ENCODE measurements around the gene HNRNPM.
"Not testable (repeated sequence)": the region's sequence is repeated elsewhere in the genome, so short reads cannot be mapped to it uniquely, and the experiment has no call there.

HNRNPM gene

GRCh38 chr19:8514505-8515009 lies 69.8 kb downstream of the HNRNPM start:
- DNase-seq: not testable (repeated sequence)

- DNase-seq: no peak
These were observed 70.5 kb downstream of the HNRNPM start for GRCh38 chr19:8515317-8515716.

- DNase-seq: no peak
These were observed 73.0 kb downstream of the HNRNPM start for GRCh38 chr19:8517551-8518442.

GRCh38 chr19:8518536-8518935 lies 73.8 kb downstream of the HNRNPM start:
- DNase-seq: no peak

DNA sequence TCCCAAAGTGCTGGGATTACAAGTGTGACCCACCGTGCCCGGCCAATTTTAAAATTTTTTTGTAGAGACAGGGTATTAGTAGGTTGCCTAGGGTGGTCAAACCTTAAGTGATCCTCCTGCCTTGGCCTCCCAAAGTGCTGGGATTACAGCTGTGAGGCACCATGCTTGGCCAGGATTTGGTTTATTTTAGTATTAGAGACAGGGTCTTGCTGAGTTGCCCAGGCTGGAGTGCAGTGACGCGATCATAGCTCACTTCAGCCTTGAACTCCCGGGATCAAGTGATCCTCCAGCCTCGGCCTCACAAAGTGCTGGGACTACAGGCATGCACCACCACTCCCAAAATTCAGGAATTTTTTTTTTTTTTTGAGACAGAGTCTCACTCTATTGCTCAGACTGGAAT lies 74.6 kb downstream of the HNRNPM start:
- DNase-seq: no peak

DNA sequence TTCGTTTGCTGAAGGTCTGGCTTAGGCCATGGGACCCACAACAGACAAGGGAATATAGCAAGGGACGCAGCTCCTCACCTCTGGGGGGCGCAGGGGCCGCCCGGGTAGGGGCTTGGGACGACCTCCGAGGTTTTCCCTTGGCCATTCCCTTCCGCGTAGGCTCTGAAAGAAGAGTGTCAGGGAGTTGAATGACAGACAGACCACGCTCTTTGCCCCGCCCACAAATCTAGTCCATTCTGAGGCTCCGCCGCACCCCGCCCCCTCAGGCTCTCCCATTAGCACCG lies 80.6 kb downstream of the HNRNPM start:
- DNase-seq: no peak

GRCh38 chr19:8526345-8527091 lies 81.7 kb downstream of the HNRNPM start:
- peak; percentile 5 for DNase-seq

GRCh38 chr19:8528500-8528899 lies 83.7 kb downstream of the HNRNPM start:
- DNase-seq: no peak

- DNase-seq: no peak
These were observed 84.7 kb downstream of the HNRNPM start for GRCh38 chr19:8529369-8530006.

DNA sequence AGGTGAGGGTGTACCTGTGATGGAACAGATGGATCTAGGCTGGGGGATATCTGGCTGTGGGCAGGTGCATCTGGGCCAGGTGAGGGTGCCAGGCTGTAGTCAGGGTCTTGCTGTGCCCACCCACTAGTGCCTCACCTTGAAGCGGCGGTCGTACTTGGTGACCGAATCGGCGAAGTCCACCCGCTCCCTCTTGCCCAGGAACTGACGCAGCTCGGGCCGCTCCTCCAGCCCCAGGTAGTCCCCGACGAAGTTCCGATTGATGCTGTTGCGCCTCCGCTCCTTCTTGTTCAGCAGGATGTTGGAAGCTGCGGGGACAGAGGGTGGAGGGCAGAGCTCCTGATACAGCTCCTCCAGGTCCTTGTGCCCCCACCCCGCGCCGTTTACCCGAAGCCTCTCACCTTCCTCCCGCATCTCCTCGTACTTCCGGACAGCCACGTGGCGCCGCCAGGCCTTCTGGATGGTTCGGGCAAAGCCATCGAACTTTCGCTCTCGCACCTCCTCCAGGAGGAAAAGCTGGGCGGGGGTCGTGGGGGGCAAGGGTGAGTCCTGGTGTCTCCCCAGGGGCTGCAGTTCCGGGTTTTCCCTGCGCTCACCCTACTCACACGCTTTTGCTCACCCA lies 85.4 kb downstream of the HNRNPM start:
- no peak for DNase-seq

DNA sequence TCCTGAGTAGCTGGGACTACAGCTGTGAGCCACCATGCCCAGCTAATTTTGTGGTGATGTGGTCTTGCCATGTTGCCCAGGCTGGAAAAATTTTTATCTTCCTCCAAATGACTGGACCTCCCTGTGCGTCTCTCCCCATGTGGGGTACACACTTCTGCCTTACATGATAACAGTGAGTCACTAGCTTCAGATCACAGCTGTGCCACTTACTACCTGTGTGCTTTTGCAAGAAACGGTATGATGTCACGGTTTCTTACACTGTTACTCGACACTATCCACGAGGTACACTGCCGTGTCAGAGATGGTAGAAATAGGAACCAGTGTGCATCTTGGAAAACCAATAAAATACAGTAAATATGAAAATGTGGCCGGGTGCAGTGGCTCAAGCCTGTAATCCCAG lies 86.7 kb downstream of the HNRNPM start:
- no peak for DNase-seq

- DNase-seq: no peak
These were observed 87.5 kb downstream of the HNRNPM start for GRCh38 chr19:8532225-8532624.

- no peak for DNase-seq
These were observed 91.5 kb downstream of the HNRNPM start for GRCh38 chr19:8536282-8536681.

DNA sequence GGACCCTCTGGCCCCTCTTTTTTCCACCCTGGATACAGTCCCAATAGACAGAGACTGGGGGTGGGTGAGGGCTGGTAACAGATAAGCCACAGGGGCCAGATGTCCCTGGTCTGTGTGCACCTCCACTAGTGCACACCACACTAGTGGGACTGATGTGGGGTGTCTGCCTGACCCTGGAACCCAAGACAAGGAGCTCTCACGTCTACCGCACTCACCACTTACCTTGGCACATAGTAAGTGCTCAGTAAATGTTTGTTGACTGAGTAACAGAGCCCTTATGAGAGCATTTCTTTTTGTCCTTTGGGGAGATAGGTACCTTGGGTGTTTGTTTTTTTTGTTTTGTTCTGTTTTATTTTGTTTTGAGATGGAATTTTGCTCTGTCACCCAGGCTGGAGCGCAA lies 92.3 kb downstream of the HNRNPM start:
- DNase-seq: no peak

Data from NCI-H2029 treated with DMSO at 0.1 percent for 48 hours (cell line).